ENCODE results near the gene FAM168B.
"Not testable (repeated sequence)": the region's sequence is repeated elsewhere in the genome, so short reads cannot be mapped to it uniquely, and the experiment has no call there.

FAM168B gene

GRCh38 chr2:131113566-131114227 lies 20.4 kb upstream of the FAM168B start:
- H3K4me3 Mint-ChIP-seq: no peak overlapping the region

GRCh38 chr2:131112529-131112928 lies 19.3 kb upstream of the FAM168B start:
- Mint-ChIP-seq H3K27ac (peak overlapping the region; percentile 61), H3K9me3 (peaks cover 3% of the 10 kb centered on the region), H3K4me3 (no peak overlapping the region), H3K4me1 (peaks cover 62% of the 10 kb centered on the region), H3K36me3 (peaks cover 64% of the 10 kb centered on the region)
- DNase-seq (ENCODE audit: low spot score in 2 of 2) (no peak), ATAC-seq (no peak)

More at GRCh38 chr2:131113566-131114227, 20.4 kb upstream of the FAM168B start:
- H3K4me1 Mint-ChIP-seq: peaks cover 70% of the 10 kb centered on the region
- peak overlapping the region; percentile 64 for H3K27ac Mint-ChIP-seq
- DNase-seq (ENCODE audit: low spot score in 2 of 2) (no peak), ATAC-seq (no peak)
- H3K36me3 Mint-ChIP-seq: peaks cover 64% of the 10 kb centered on the region
- peaks cover 3% of the 10 kb centered on the region for H3K9me3 Mint-ChIP-seq

GRCh38 chr2:131105950-131106801 lies 12.9 kb upstream of the FAM168B start:
- Mint-ChIP-seq H3K9me3 (no peaks in the 10 kb centered on the region), H3K36me3 (peaks cover 43% of the 10 kb centered on the region), H3K4me1 (peaks cover 44% of the 10 kb centered on the region), H3K4me3 (peak overlapping the region; percentile 96), H3K27ac (peak overlapping the region; percentile 98)
- ATAC-seq (peak; percentile 67), DNase-seq (ENCODE audit: low spot score in 2 of 2) (peak in 1 of 2 donors; percentile 52)

GRCh38 chr2:131105156-131105949 lies 12.1 kb upstream of the FAM168B start, which contains the start of gene PLEKHB2:
Gene PLEKHB2 (plus strand): TSS chr2:131105336. CDS start chr2:131120942, 15,606 bp downstream.
- H3K36me3 Mint-ChIP-seq: peaks cover 35% of the 10 kb centered on the region
- no peaks in the 10 kb centered on the region for H3K9me3 Mint-ChIP-seq
- DNase-seq (ENCODE audit: low spot score in 2 of 2): peak; percentile 96 to 98
- ATAC-seq: peak; percentile 85
- peak within 1 kb of the TSS; percentile 98 for H3K27ac Mint-ChIP-seq
- peaks cover 36% of the 10 kb centered on the region for H3K4me1 Mint-ChIP-seq
- H3K4me3 Mint-ChIP-seq: peak within 1 kb of the TSS; percentile 96

GRCh38 chr2:131104487-131105155 lies 11.4 kb upstream of the FAM168B start:
- H3K9me3 Mint-ChIP-seq: no peaks in the 10 kb centered on the region
- DNase-seq (ENCODE audit: low spot score in 2 of 2) (peak; percentile 23 to 63), ATAC-seq (peak; percentile 72)
- peak overlapping the region; percentile 98 for H3K27ac Mint-ChIP-seq
- H3K36me3 Mint-ChIP-seq: peaks cover 30% of the 10 kb centered on the region
- H3K4me1 Mint-ChIP-seq: peaks cover 32% of the 10 kb centered on the region
- H3K4me3 Mint-ChIP-seq: peak overlapping the region; percentile 96

- H3K4me3 Mint-ChIP-seq: no peak overlapping the region
- no peak for DNase-seq (ENCODE audit: low spot score in 2 of 2)
- no peaks in the 10 kb centered on the region for H3K9me3 Mint-ChIP-seq
- H3K4me1 Mint-ChIP-seq: peaks cover 32% of the 10 kb centered on the region
- no peak overlapping the region for H3K27ac Mint-ChIP-seq
- no peak for ATAC-seq
- H3K36me3 Mint-ChIP-seq: peaks cover 20% of the 10 kb centered on the region
These were observed 9.9 kb upstream of the FAM168B start for GRCh38 chr2:131103165-131103564.

GRCh38 chr2:131094463-131095281 lies 1.4 kb upstream of the FAM168B start:
- ATAC-seq: no peak
- no peak for DNase-seq (ENCODE audit: low spot score in 2 of 2)
- Mint-ChIP-seq H3K27ac (peak overlapping the region; percentile 95), H3K9me3 (no peaks in the 10 kb centered on the region), H3K4me3 (peak overlapping the region; percentile 86), H3K36me3 (peaks cover 41% of the 10 kb centered on the region), H3K4me1 (peaks cover 11% of the 10 kb centered on the region)

GRCh38 chr2:131093696-131094462 lies 619 bp upstream of the FAM168B start:
- Mint-ChIP-seq H3K4me3 (peak overlapping the region; percentile 86), H3K4me1 (peaks cover 15% of the 10 kb centered on the region), H3K36me3 (peaks cover 49% of the 10 kb centered on the region), H3K27ac (peak overlapping the region; percentile 95), H3K9me3 (no peaks in the 10 kb centered on the region)
- DNase-seq (ENCODE audit: low spot score in 2 of 2) (peak in 1 of 2 donors; percentile 3), ATAC-seq (peak; percentile 87)

- H3K27ac Mint-ChIP-seq: peak overlapping the region; percentile 95
- DNase-seq (ENCODE audit: low spot score in 2 of 2) (no peak), ATAC-seq (no peak)
- H3K36me3 Mint-ChIP-seq: peaks cover 62% of the 10 kb centered on the region
- H3K4me3 Mint-ChIP-seq: peak overlapping the region; percentile 86
- H3K4me1 Mint-ChIP-seq: peaks cover 15% of the 10 kb centered on the region
- no peaks in the 10 kb centered on the region for H3K9me3 Mint-ChIP-seq
These were observed 728 bp downstream of the FAM168B start for GRCh38 chr2:131092458-131093005.

- Mint-ChIP-seq H3K4me1 (peaks cover 38% of the 10 kb centered on the region), H3K27ac (peak overlapping the region; percentile 67), H3K9me3 (no peaks in the 10 kb centered on the region), H3K36me3 (peaks cover 96% of the 10 kb centered on the region), H3K4me3 (no peak overlapping the region)
- DNase-seq (ENCODE audit: low spot score in 2 of 2) (no peak), ATAC-seq (no peak)
These were observed 7.6 kb downstream of the FAM168B start for GRCh38 chr2:131085646-131086045.

GRCh38 chr2:131081190-131081589 lies 12.1 kb downstream of the FAM168B start:
- no peak for DNase-seq (ENCODE audit: low spot score in 2 of 2)
- Mint-ChIP-seq H3K4me3 (no peak overlapping the region), H3K4me1 (peaks cover 63% of the 10 kb centered on the region), H3K9me3 (no peaks in the 10 kb centered on the region), H3K36me3 (peaks cover 96% of the 10 kb centered on the region), H3K27ac (peak overlapping the region; percentile 30)
- no peak for ATAC-seq

- Mint-ChIP-seq H3K36me3 (peaks cover 96% of the 10 kb centered on the region), H3K4me1 (peaks cover 66% of the 10 kb centered on the region), H3K27ac (peak overlapping the region; percentile 67)
- DNase-seq (ENCODE audit: low spot score in 2 of 2); H3K4me3 Mint-ChIP-seq; ATAC-seq; H3K9me3 Mint-ChIP-seq: not testable (repeated sequence)
These were observed 13.3 kb downstream of the FAM168B start for GRCh38 chr2:131079931-131080330.

GRCh38 chr2:131077966-131078365 lies 15.3 kb downstream of the FAM168B start:
- Mint-ChIP-seq H3K9me3 (no peaks in the 10 kb centered on the region), H3K4me3 (no peak overlapping the region), H3K27ac (peak overlapping the region; percentile 67), H3K4me1 (peaks cover 68% of the 10 kb centered on the region), H3K36me3 (peaks cover 99% of the 10 kb centered on the region)
- no peak for DNase-seq (ENCODE audit: low spot score in 2 of 2)
- ATAC-seq: no peak

Measured in stimulated activated effector memory CD8-positive, alpha-beta T cell treated with anti-CD3 and anti-CD28 coated beads, Interleukin-12 subunit alpha, Interleukin-12 subunit beta, amount 100 ng/mL, for 72 hours (primary cell).